ENCODE results near the gene HOXA5. TPM values are rescaled to one million over a fixed set of nuclear protein-coding genes. Genes with fewer than 3 reads are reported as not detected.

The HOXA5 gene
- total RNA-seq, 1 donor from 2014 or later, result 3.2 TPM

- TF ChIP-seq CTCF (conservative IDR thresholded peaks at IDR 0.05), result no peak
- Mint-ChIP-seq H3K36me3 (ENCODE audit: low read depth) (peaks cover 39% of the 10 kb centered on the region), H3K4me1 (peaks cover 79% of the 10 kb centered on the region), H3K27ac (ENCODE audit: unreplicated experiment) (peak overlapping the region; percentile 98), H3K4me3 (peak overlapping the region; percentile 99), H3K27me3 (ENCODE audit: low read depth) (peaks cover 94% of the 10 kb centered on the region), H3K9me3 (no peaks in the 10 kb centered on the region)
- DNase-seq (ENCODE audit: low read depth, low spot score), result peak; percentile 32
These were observed 44.7 kb downstream of the HOXA5 start for GRCh38 chr7:27098578-27099451.

GRCh38 chr7:27097686-27098577, 45.5 kb downstream of the HOXA5 start:
- H3K36me3 Mint-ChIP-seq (ENCODE audit: low read depth), result peaks cover 42% of the 10 kb centered on the region
- H3K4me1 Mint-ChIP-seq, result peaks cover 76% of the 10 kb centered on the region
- H3K9me3 Mint-ChIP-seq, result no peaks in the 10 kb centered on the region
- TF ChIP-seq CTCF (conservative IDR thresholded peaks at IDR 0.05), result no peak
- H3K27ac Mint-ChIP-seq (ENCODE audit: unreplicated experiment), result peak overlapping the region; percentile 98
- H3K27me3 Mint-ChIP-seq (ENCODE audit: low read depth), result peaks cover 94% of the 10 kb centered on the region
- H3K4me3 Mint-ChIP-seq, result peak overlapping the region; percentile 99
- DNase-seq (ENCODE audit: low read depth, low spot score), result no peak

- peaks cover 96% of the 10 kb centered on the region for H3K27me3 Mint-ChIP-seq (ENCODE audit: low read depth)
- no peak for DNase-seq (ENCODE audit: low read depth, low spot score)
- H3K27ac Mint-ChIP-seq (ENCODE audit: unreplicated experiment), result peak overlapping the region; percentile 69
- H3K4me1 Mint-ChIP-seq, result peaks cover 76% of the 10 kb centered on the region
- TF ChIP-seq CTCF (conservative IDR thresholded peaks at IDR 0.05), result no peak
- peak overlapping the region; percentile 99 for H3K4me3 Mint-ChIP-seq
- H3K9me3 Mint-ChIP-seq, result no peaks in the 10 kb centered on the region
- H3K36me3 Mint-ChIP-seq (ENCODE audit: low read depth), result peaks cover 40% of the 10 kb centered on the region
These were observed 46.5 kb downstream of the HOXA5 start for GRCh38 chr7:27096768-27097514.

GRCh38 chr7:27095897-27096767, 47.3 kb downstream of the HOXA5 start, which contains the start of gene HOXA1:
TSS of gene HOXA1 (minus strand) at chr7:27096000. CDS start at chr7:27095912, 88 bp downstream.
- peak; percentile 74 for DNase-seq (ENCODE audit: low read depth, low spot score)
- H3K36me3 Mint-ChIP-seq (ENCODE audit: low read depth), result peaks cover 34% of the 10 kb centered on the region
- H3K9me3 Mint-ChIP-seq, result no peaks in the 10 kb centered on the region
- H3K27ac Mint-ChIP-seq (ENCODE audit: unreplicated experiment), result peak within 1 kb of the TSS; percentile 63
- peaks cover 78% of the 10 kb centered on the region for H3K4me1 Mint-ChIP-seq
- peak within 1 kb of the TSS; percentile 99 for H3K4me3 Mint-ChIP-seq
- H3K27me3 Mint-ChIP-seq (ENCODE audit: low read depth), result peaks cover 96% of the 10 kb centered on the region
- TF ChIP-seq CTCF (conservative IDR thresholded peaks at IDR 0.05), result no peak
